T-helper 1 cell treated with Interleukin-12 subunit alpha and Interleukin-12 subunit beta and Interleukin-4 antibody, amounts not matched to agents 30 ng/mL and 1 ng/mL, for 36 hours (primary cell): ENCODE results near the gene ZSCAN31. TPM values are rescaled to one million over a fixed set of nuclear protein-coding genes. Genes with fewer than 3 reads are reported as not detected.

Experiments
- total RNA-seq: library from RNA; stranded (reverse); gene quantifications from 2 replicates; pipeline ENCODE4 v1.2.3, GENCODE V29; 2022

Gene ZSCAN31
- total RNA-seq, 1 donor from 2014 or later: 1.3 TPM

Other genes starting within 250 kb of the ZSCAN31 start
- gene ZSCAN16, start 211.5 kb downstream of the ZSCAN31 start, total RNA-seq: 6.3 and 6.6 TPM in 2 replicates
- 19.6 and 21.0 TPM in 2 replicates for gene ZKSCAN8, start 194.3 kb downstream of the ZSCAN31 start, total RNA-seq
- 5.8 and 6.4 TPM in 2 replicates for gene ZSCAN9, start 110.9 kb downstream of the ZSCAN31 start, total RNA-seq
- 7.3 and 8.5 TPM in 2 replicates for gene ZKSCAN4, start 83.9 kb downstream of the ZSCAN31 start, total RNA-seq
- gene NKAPL, start 76.9 kb downstream of the ZSCAN31 start, total RNA-seq: 0.17 TPM in 2 replicates
- 9.6 and 9.9 TPM in 2 replicates for gene ZSCAN26, start 69.0 kb downstream of the ZSCAN31 start, total RNA-seq
- gene PGBD1, start 54.6 kb downstream of the ZSCAN31 start, total RNA-seq: 1.9 and 2.2 TPM in 2 replicates
- gene ZKSCAN3, start 13.8 kb upstream of the ZSCAN31 start, total RNA-seq: 4.2 and 5.0 TPM in 2 replicates
- 5.6 and 6.2 TPM in 2 replicates for gene ZSCAN12, start 63.6 kb upstream of the ZSCAN31 start, total RNA-seq
- gene ZSCAN23, start 107.3 kb upstream of the ZSCAN31 start, total RNA-seq: 1.6 and 2.5 TPM in 2 replicates
- gene GPX6, start 179.6 kb upstream of the ZSCAN31 start, total RNA-seq: not detected in 2 replicates
- gene GPX5, start 189.7 kb upstream of the ZSCAN31 start, total RNA-seq: not detected in 2 replicates